Chondrocyte (in vitro differentiated cells): Measurements from ENCODE around the gene PCDHGB6. TPM values are rescaled to one million over a fixed set of nuclear protein-coding genes. Genes with fewer than 3 reads are reported as not detected.

ENCODE experiments used
- DNase-seq: peaks from one replicate; pipeline ENCODE4 v3.0.0; 2021; ENCODE audit warnings: mixed read lengths, low spot score
- H3K27ac Mint-ChIP-seq: one replicate; pipeline ENCODE4 v1.8.0; 2021; ENCODE audit warnings: mild to moderate bottlenecking, moderate library complexity, mixed read lengths; ENCODE audit not compliant: unreplicated experiment
- H3K27me3 Mint-ChIP-seq: 2 replicates; pipeline ENCODE4 v1.8.0; 2021; ENCODE audit warnings: low read depth, mixed read lengths
- H3K36me3 Mint-ChIP-seq: 2 replicates; pipeline ENCODE4 v1.8.0; 2021; ENCODE audit warnings: low read depth, mixed read lengths
- H3K4me1 Mint-ChIP-seq: 2 replicates; pipeline ENCODE4 v1.8.0; 2021; ENCODE audit warnings: low read depth, mild to moderate bottlenecking, mixed read lengths
- H3K4me3 Mint-ChIP-seq: one replicate; pipeline ENCODE4 v1.8.0; 2021; ENCODE audit warnings: mild to moderate bottlenecking, moderate library complexity, mixed read lengths; ENCODE audit not compliant: unreplicated experiment
- H3K9me3 Mint-ChIP-seq: 2 replicates; pipeline ENCODE4 v1.8.0; 2021; ENCODE audit warnings: low read depth, mixed read lengths
- total RNA-seq: library from RNA; stranded (reverse); gene quantifications from 3 replicates; pipeline ENCODE4 v1.2.1, GENCODE V29; 2021
- TF ChIP-seq, protein P1 (sequence below): fragments of 200-600 bp; sonication (generic); IDR thresholded peaks from 2 replicates; pipeline ENCODE4 v1.5.0; 2021; ENCODE audit warnings: antibody characterized with exemption, mild to moderate bottlenecking, moderate library complexity

The PCDHGB6 gene
- total RNA-seq, 1 donor from 2014 or later = 52.4 TPM

DNA sequence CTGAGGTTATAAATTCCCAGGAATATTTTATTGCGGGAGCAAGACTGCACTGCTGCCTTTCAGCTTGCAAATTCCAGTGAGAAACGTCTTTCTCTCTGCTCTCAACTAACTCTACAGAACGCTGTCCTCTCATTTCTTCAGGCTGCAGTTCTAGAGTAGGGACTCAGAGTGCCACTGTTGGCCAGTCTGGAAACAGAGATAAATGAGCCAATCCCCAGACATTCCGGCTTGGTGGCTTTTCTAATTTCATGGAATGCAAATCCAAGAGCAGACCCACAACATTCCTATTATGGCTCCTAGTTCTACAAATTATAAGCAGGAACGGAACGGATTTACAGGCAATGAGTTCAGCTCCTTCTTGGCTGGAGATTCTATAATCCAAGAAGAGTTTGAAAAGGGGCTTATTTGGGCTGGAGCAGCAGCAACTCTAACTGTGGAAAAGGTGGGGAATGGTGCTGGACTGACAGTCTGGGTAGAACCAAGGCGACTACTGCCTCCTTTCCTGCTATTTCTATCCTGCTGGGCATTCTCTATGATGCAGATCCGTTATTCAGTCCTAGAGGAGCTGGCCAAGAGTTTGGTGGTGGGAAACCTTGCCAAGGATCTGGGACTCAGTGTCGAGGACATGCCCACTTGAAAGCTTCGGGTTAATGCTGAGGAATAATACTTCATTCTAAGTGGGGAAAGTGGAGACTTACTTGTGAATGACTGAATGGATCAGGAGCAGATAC, 31.8 kb downstream of the PCDHGB6 start:
- no peak overlapping the region for H3K4me3 Mint-ChIP-seq
- H3K36me3 Mint-ChIP-seq = peaks cover 11% of the 10 kb centered on the region
- H3K9me3 Mint-ChIP-seq = peaks cover 16% of the 10 kb centered on the region
- no peak overlapping the region for H3K27ac Mint-ChIP-seq
- TF ChIP-seq, protein P1, sequence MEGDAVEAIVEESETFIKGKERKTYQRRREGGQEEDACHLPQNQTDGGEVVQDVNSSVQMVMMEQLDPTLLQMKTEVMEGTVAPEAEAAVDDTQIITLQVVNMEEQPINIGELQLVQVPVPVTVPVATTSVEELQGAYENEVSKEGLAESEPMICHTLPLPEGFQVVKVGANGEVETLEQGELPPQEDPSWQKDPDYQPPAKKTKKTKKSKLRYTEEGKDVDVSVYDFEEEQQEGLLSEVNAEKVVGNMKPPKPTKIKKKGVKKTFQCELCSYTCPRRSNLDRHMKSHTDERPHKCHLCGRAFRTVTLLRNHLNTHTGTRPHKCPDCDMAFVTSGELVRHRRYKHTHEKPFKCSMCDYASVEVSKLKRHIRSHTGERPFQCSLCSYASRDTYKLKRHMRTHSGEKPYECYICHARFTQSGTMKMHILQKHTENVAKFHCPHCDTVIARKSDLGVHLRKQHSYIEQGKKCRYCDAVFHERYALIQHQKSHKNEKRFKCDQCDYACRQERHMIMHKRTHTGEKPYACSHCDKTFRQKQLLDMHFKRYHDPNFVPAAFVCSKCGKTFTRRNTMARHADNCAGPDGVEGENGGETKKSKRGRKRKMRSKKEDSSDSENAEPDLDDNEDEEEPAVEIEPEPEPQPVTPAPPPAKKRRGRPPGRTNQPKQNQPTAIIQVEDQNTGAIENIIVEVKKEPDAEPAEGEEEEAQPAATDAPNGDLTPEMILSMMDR = no peak
- no peaks in the 10 kb centered on the region for H3K27me3 Mint-ChIP-seq
- DNase-seq = no peak
- H3K4me1 Mint-ChIP-seq = peaks cover 4% of the 10 kb centered on the region

DNA sequence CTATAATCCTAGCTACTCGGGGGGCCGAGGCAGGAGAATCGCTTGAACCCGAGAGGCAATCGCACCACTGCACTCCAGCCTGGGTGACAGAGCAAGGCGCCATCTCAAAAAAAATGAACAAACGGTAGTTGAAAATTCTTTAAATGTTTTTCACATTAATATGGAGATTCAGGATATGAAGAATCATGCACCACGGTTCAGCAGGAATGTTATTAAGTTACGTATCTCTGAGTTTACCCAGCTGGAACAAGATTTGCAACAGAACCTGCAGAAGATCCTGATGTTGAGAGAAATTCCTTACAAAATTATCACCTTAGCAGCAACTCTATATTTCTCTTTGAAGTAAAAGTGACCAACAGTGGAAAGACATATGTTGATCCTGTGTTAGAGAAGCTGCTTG, 32.5 kb downstream of the PCDHGB6 start:
- H3K9me3 Mint-ChIP-seq = peaks cover 17% of the 10 kb centered on the region
- H3K27ac Mint-ChIP-seq = no peak overlapping the region
- no peak for DNase-seq
- H3K4me3 Mint-ChIP-seq = no peak overlapping the region
- peaks cover 4% of the 10 kb centered on the region for H3K4me1 Mint-ChIP-seq
- TF ChIP-seq, protein P1 = no peak
- H3K36me3 Mint-ChIP-seq = peaks cover 13% of the 10 kb centered on the region
- no peaks in the 10 kb centered on the region for H3K27me3 Mint-ChIP-seq

DNA sequence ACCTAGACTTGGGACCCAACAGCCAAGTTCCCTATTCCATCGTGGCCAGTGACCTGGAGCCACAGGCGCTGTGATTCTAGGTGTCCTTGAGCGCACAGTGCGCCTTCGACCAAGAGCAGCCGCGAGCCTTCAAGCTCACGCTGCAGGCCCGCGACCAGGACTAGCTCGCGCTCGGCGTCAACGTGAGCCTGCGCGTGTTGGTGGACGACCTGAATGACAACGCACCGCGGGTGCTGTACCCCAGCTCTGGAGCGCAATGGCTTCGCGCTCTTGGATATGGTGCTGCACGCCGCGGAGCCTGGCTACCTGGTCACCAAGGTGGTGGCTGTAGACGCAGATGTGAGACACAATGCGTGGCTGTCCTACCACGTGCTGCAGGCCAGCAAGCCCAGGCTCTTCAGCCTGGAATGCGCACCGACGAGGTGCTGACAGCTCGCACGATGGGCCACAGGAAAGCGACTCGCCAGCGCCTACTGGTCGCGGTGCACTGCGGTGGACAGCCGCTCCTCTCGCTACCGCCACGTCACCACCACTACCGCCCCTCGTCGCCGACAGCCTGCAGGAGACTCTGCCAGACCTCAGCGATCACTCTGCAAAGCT, 33.9 kb downstream of the PCDHGB6 start:
- TF ChIP-seq, protein P1 = no peak
- Mint-ChIP-seq H3K27ac (no peak overlapping the region), H3K9me3 (peaks cover 14% of the 10 kb centered on the region), H3K4me1 (peaks cover 4% of the 10 kb centered on the region), H3K27me3 (no peaks in the 10 kb centered on the region), H3K4me3 (no peak overlapping the region), H3K36me3 (peaks cover 13% of the 10 kb centered on the region)
- no peak for DNase-seq

Other genes with a start within 250 kb of the PCDHGB6 start
- 1.1 to 2.5 TPM (median 1.2 TPM) in 3 replicates for gene PCDHB7, start 235.4 kb upstream of the PCDHGB6 start, total RNA-seq
- gene PCDHB8, start 230.2 kb upstream of the PCDHGB6 start, total RNA-seq = 1.1 to 3.1 TPM (median 1.7 TPM) in 3 replicates
- 4.3 to 6.1 TPM (median 5.9 TPM) in 3 replicates for gene PCDHB16, start 225.6 kb upstream of the PCDHGB6 start, total RNA-seq
- gene PCDHB9, start 220.9 kb upstream of the PCDHGB6 start, total RNA-seq = 3.1 to 4.8 TPM (median 3.7 TPM) in 3 replicates
- 3.8 to 5.3 TPM (median 4.3 TPM) in 3 replicates for gene PCDHB10, start 215.7 kb upstream of the PCDHGB6 start, total RNA-seq
- 0.90 to 2.4 TPM (median 1.3 TPM) in 3 replicates for gene PCDHB11, start 208.4 kb upstream of the PCDHGB6 start, total RNA-seq
- gene PCDHB12, start 199.3 kb upstream of the PCDHGB6 start, total RNA-seq = 1.5 to 2.4 TPM (median 1.7 TPM) in 3 replicates
- 2.4 to 2.9 TPM (median 2.9 TPM) in 3 replicates for gene PCDHB13, start 194.1 kb upstream of the PCDHGB6 start, total RNA-seq
- gene PCDHB14, start 184.7 kb upstream of the PCDHGB6 start, total RNA-seq = 2.7 to 4.9 TPM (median 4.0 TPM) in 3 replicates
- 1.7 to 4.3 TPM (median 1.9 TPM) in 3 replicates for gene PCDHB15, start 162.6 kb upstream of the PCDHGB6 start, total RNA-seq
- 0.15 to 0.48 TPM (median 0.41 TPM) in 3 replicates for gene SLC25A2, start 104.0 kb upstream of the PCDHGB6 start, total RNA-seq
- 66.4 to 73.3 TPM (median 69.7 TPM) in 3 replicates for gene TAF7, start 87.2 kb upstream of the PCDHGB6 start, total RNA-seq
- gene PCDHGA1, start 77.5 kb upstream of the PCDHGB6 start, total RNA-seq = 0.10 to 0.23 TPM (median 0.15 TPM) in 3 replicates
- gene PCDHGA2, start 69.3 kb upstream of the PCDHGB6 start, total RNA-seq = 0.19 to 0.30 TPM (median 0.23 TPM) in 3 replicates
- gene PCDHGA3, start 64.2 kb upstream of the PCDHGB6 start, total RNA-seq = 0.12 to 0.51 TPM (median 0.28 TPM) in 3 replicates
- gene PCDHGB1, start 57.9 kb upstream of the PCDHGB6 start, total RNA-seq = 2.4 to 2.7 TPM (median 2.7 TPM) in 3 replicates
- 0.72 to 1.4 TPM (median 0.94 TPM) in 3 replicates for gene PCDHGA4, start 53.0 kb upstream of the PCDHGB6 start, total RNA-seq
- 0.95 to 1.8 TPM (median 1.0 TPM) in 3 replicates for gene PCDHGB2, start 48.0 kb upstream of the PCDHGB6 start, total RNA-seq
- 0.15 to 0.48 TPM (median 0.27 TPM) in 3 replicates for gene PCDHGA5, start 43.9 kb upstream of the PCDHGB6 start, total RNA-seq
- gene PCDHGB3, start 37.8 kb upstream of the PCDHGB6 start, total RNA-seq = 0.21 to 0.36 TPM (median 0.30 TPM) in 3 replicates
- 0.38 to 0.65 TPM (median 0.45 TPM) in 3 replicates for gene PCDHGA6, start 34.1 kb upstream of the PCDHGB6 start, total RNA-seq
- gene PCDHGA7, start 25.3 kb upstream of the PCDHGB6 start, total RNA-seq = 0.17 to 0.31 TPM (median 0.28 TPM) in 3 replicates
- 12.6 to 14.2 TPM (median 14.2 TPM) in 3 replicates for gene PCDHGB4, start 20.3 kb upstream of the PCDHGB6 start, total RNA-seq
- gene PCDHGA8, start 15.4 kb upstream of the PCDHGB6 start, total RNA-seq = 0.47 to 0.59 TPM (median 0.51 TPM) in 3 replicates
- gene PCDHGB5, start 10.1 kb upstream of the PCDHGB6 start, total RNA-seq = 1.0 to 1.6 TPM (median 1.1 TPM) in 3 replicates
- 0.97 to 3.6 TPM (median 1.4 TPM) in 3 replicates for gene PCDHGA9, start 5.2 kb upstream of the PCDHGB6 start, total RNA-seq
- 14.9 to 17.4 TPM (median 15.8 TPM) in 3 replicates for gene PCDHGA10, start 5.0 kb downstream of the PCDHGB6 start, total RNA-seq
- gene PCDHGB7, start 9.7 kb downstream of the PCDHGB6 start, total RNA-seq = 3.5 to 5.4 TPM (median 4.3 TPM) in 3 replicates
- 1.3 to 2.4 TPM (median 1.4 TPM) in 3 replicates for gene PCDHGA11, start 13.0 kb downstream of the PCDHGB6 start, total RNA-seq
- 0.64 to 2.2 TPM (median 0.75 TPM) in 3 replicates for gene PCDHGA12, start 22.5 kb downstream of the PCDHGB6 start, total RNA-seq
- gene PCDHGC3, start 67.9 kb downstream of the PCDHGB6 start, total RNA-seq = 68.9 to 91.8 TPM (median 90.8 TPM) in 3 replicates
- gene PCDHGC4, start 77.0 kb downstream of the PCDHGB6 start, total RNA-seq = 0.72 to 1.8 TPM (median 1.1 TPM) in 3 replicates
- gene PCDHGC5, start 81.1 kb downstream of the PCDHGB6 start, total RNA-seq = 1.7 to 3.6 TPM (median 2.0 TPM) in 3 replicates
- 44.1 to 56.2 TPM (median 44.9 TPM) in 3 replicates for gene DIAPH1, start 211.0 kb downstream of the PCDHGB6 start, total RNA-seq
- 46.5 to 55.4 TPM (median 47.8 TPM) in 3 replicates for gene HDAC3, start 228.8 kb downstream of the PCDHGB6 start, total RNA-seq
- 2.9 to 6.1 TPM (median 5.2 TPM) in 3 replicates for gene RELL2, start 229.0 kb downstream of the PCDHGB6 start, total RNA-seq
- 16.4 to 29.8 TPM (median 24.7 TPM) in 3 replicates for gene FCHSD1, start 243.4 kb downstream of the PCDHGB6 start, total RNA-seq